Epithelial cell of proximal tubule (primary cell): ENCODE results near the gene ACAT2. TPM values are rescaled to one million over a fixed set of nuclear protein-coding genes. Genes with fewer than 3 reads are reported as not detected.
"Not testable (repeated sequence)": the region's sequence is repeated elsewhere in the genome, so short reads cannot be mapped to it uniquely, and the experiment has no call there.

Source experiments
- DNase-seq: peaks from one replicate; pipeline ENCODE4 v3.0.0-alpha.2; 2011; ENCODE audit warnings: low read depth
- H3K4me3 ChIP-seq: 2 replicates; pipeline ENCODE4 v1.5.1; 2011; ENCODE audit warnings: low read depth, mild to moderate bottlenecking, low read length
- total RNA-seq: library from RNA; depleted of rRNA; stranded (reverse); fragments of >200 nt; gene quantifications from 2 replicates; pipeline ENCODE4 v1.2.3, GENCODE V29; 2015
- TF ChIP-seq, protein P1 (sequence below): conservative IDR thresholded peaks from 2 replicates; pipeline ENCODE4 v1.5.1; 2012; ENCODE audit warnings: low read depth, mild to moderate bottlenecking, low read length

Gene ACAT2
- total RNA-seq, result 38.3 and 110 TPM in 2 replicates

- H3K4me3 ChIP-seq, result peak within 1 kb of the TSS; percentile 66
- TF ChIP-seq, protein P1, sequence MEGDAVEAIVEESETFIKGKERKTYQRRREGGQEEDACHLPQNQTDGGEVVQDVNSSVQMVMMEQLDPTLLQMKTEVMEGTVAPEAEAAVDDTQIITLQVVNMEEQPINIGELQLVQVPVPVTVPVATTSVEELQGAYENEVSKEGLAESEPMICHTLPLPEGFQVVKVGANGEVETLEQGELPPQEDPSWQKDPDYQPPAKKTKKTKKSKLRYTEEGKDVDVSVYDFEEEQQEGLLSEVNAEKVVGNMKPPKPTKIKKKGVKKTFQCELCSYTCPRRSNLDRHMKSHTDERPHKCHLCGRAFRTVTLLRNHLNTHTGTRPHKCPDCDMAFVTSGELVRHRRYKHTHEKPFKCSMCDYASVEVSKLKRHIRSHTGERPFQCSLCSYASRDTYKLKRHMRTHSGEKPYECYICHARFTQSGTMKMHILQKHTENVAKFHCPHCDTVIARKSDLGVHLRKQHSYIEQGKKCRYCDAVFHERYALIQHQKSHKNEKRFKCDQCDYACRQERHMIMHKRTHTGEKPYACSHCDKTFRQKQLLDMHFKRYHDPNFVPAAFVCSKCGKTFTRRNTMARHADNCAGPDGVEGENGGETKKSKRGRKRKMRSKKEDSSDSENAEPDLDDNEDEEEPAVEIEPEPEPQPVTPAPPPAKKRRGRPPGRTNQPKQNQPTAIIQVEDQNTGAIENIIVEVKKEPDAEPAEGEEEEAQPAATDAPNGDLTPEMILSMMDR, result no peak
These were observed at the start of gene ACAT2 for GRCh38 chr6:159761873-159762680. ACAT2 (plus strand) TSS chr6:159762045; CDS start chr6:159762088, 43 bp downstream.

DNA sequence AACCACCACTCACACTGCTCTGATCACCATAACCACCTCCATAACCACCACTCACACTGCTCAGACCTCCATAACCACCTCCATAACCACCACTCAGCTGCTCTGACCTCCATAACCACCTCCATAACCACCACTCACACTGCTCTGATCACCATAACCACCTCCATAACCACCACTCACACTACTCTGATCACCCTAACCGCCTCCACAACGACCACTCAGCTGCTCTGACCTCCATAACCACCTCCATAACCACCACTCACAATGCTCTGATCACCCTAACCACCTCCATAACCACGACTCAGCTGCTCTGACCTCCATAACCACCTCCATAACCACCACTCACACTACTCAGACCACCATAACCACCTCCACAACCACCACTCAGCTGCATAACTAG lies 49.5 kb upstream of the ACAT2 start:
- H3K4me3 ChIP-seq, DNase-seq: not testable (repeated sequence)

More at GRCh38 chr6:159761873-159762680, at the start of gene ACAT2:
- DNase-seq, result no peak

GRCh38 chr6:159713984-159714383 lies 47.9 kb upstream of the ACAT2 start:
- no peak for DNase-seq
- TF ChIP-seq, protein P1, result no peak
- H3K4me3 ChIP-seq, result no peak overlapping the region

- DNase-seq, result no peak
- TF ChIP-seq, protein P1, result no peak
These were observed 47.4 kb upstream of the ACAT2 start for GRCh38 chr6:159714404-159714803.

DNA sequence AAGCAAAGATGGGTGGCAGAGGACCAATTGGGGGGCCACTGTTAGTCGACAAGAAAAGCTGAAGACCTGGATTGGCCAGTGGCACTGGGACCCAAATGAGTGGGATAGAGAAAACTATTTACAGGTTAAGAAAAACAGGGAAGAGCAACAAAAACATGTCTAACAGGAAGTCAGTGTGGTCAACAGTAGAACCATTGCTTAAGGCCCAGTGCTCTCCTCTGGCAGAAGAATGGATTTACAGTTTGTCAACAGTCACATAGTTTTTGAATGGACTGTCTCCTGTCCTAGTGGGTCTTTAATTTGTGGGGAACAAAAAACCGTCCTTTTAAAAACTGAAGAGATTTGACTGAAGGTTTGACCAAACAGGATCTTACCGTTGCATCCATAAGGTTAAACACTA lies 46.7 kb upstream of the ACAT2 start:
- TF ChIP-seq, protein P1, result no peak
- DNase-seq, result no peak

More at GRCh38 chr6:159714404-159714803, 47.4 kb upstream of the ACAT2 start:
- no peak overlapping the region for H3K4me3 ChIP-seq

GRCh38 chr6:159715605-159716004 lies 46.2 kb upstream of the ACAT2 start:
- no peak overlapping the region for H3K4me3 ChIP-seq
- DNase-seq, result no peak
- TF ChIP-seq, protein P1, result no peak

More for the DNA sequence above, 46.7 kb upstream of the ACAT2 start:
- no peak overlapping the region for H3K4me3 ChIP-seq

DNA sequence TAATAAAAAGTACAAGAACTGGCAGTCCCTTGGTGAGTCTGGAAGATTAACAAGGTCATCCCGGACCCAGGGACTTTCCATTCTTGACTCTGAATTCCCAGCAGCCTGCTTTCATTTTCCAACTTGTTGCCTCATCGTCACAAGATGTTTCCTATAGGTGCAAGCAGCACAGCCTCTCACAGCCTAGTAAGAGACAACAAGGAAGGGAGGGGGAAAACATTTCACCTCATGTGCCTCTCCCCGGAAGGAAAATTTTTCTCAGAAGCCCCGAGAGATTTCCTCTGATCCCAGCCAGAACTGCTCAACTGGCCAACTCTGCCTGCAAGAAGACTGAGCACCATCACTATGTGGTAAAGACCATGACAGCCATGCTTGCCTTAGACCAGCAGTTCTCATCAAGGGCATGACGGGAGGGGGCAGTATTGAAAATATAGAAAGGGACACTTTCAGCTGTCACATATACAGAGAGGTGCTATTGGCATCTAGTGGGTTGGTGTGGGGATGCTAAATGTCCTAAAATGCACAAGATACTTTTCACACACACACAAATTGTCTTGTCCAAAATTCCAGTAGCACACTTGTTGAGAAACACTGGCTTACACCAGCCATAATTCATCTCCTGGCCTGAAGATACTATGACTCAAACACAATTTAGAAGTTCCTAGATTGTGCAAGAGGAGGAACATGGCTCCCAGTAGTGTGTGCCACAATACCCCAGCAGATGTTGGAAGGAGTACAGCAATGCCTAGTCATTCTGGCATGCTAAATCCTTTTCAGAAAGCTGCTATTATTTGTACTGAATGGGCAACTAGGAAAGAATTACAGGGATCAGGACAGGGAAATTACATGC lies 45.4 kb upstream of the ACAT2 start:
- TF ChIP-seq, protein P1, result no peak
- peak; percentile 95 for DNase-seq
- peak overlapping the region; percentile 5 for H3K4me3 ChIP-seq
